Stimulated activated effector memory CD8-positive, alpha-beta T cell treated with anti-CD3 and anti-CD28 coated beads, Interleukin-12 subunit alpha, Interleukin-12 subunit beta, amount 100 ng/mL, for 72 hours (primary cell): Measurements from ENCODE around the gene SREBF2.
A peak's percentile ranks its signal among the peaks of the same experiment; 100 is the strongest.
"Not testable (repeated sequence)": the region's sequence is repeated elsewhere in the genome, so short reads cannot be mapped to it uniquely, and the experiment has no call there.

Experiments used
- ATAC-seq: fragments of 150-1000 bp; cut with Tn5 transposase; 2 replicates; pipeline ENCODE4 v1.10.0; 2021
- DNase-seq, 2 donors: peaks; one replicate each; pipeline ENCODE4 v3.0.0; 2021 to 2022; ENCODE audit warnings: low spot score in 2 of 2
- H3K27ac Mint-ChIP-seq: one replicate; pipeline ENCODE4 v1.8.0; 2022; ENCODE audit warnings: mild to moderate bottlenecking, mixed read lengths
- H3K36me3 Mint-ChIP-seq: one replicate; pipeline ENCODE4 v1.8.0; 2022; ENCODE audit warnings: mild to moderate bottlenecking, mixed read lengths
- H3K4me1 Mint-ChIP-seq: one replicate; pipeline ENCODE4 v1.8.0; 2022; ENCODE audit warnings: mixed read lengths
- H3K4me3 Mint-ChIP-seq: one replicate; pipeline ENCODE4 v1.8.0; 2022; ENCODE audit warnings: mild to moderate bottlenecking, mixed read lengths
- H3K9me3 Mint-ChIP-seq: one replicate; pipeline ENCODE4 v1.8.0; 2022; ENCODE audit warnings: mixed read lengths

Gene SREBF2

GRCh38 chr22:41830174-41830573 lies 2.7 kb upstream of the SREBF2 start:
- Mint-ChIP-seq H3K36me3 (peaks cover 39% of the 10 kb centered on the region), H3K27ac (peak overlapping the region; percentile 82), H3K9me3 (no peaks in the 10 kb centered on the region), H3K4me1 (peaks cover 56% of the 10 kb centered on the region), H3K4me3 (no peak overlapping the region)
- no peak for ATAC-seq
- DNase-seq, result no peak

- H3K4me1 Mint-ChIP-seq, result peaks cover 57% of the 10 kb centered on the region
- no peaks in the 10 kb centered on the region for H3K9me3 Mint-ChIP-seq
- peak overlapping the region; percentile 98 for H3K27ac Mint-ChIP-seq
- H3K4me3 Mint-ChIP-seq, result peak overlapping the region; percentile 96
- ATAC-seq, result no peak
- peaks cover 51% of the 10 kb centered on the region for H3K36me3 Mint-ChIP-seq
- DNase-seq, result no peak
Observed at GRCh38 chr22:41831383-41831782, 1.5 kb upstream of the SREBF2 start.

- no peak for ATAC-seq
- H3K36me3 Mint-ChIP-seq, result peaks cover 57% of the 10 kb centered on the region
- DNase-seq, result no peak
Observed at GRCh38 chr22:41831828-41832552, 915 bp upstream of the SREBF2 start.

GRCh38 chr22:41833369-41834004 lies 582 bp downstream of the SREBF2 start:
- peak; percentile 49 to 81 for DNase-seq
- H3K4me1 Mint-ChIP-seq, result peaks cover 54% of the 10 kb centered on the region

More at GRCh38 chr22:41831828-41832552, 915 bp upstream of the SREBF2 start:
- Mint-ChIP-seq H3K4me3 (peak overlapping the region; percentile 96), H3K4me1 (peaks cover 60% of the 10 kb centered on the region), H3K27ac (peak overlapping the region; percentile 98), H3K9me3 (no peaks in the 10 kb centered on the region)

GRCh38 chr22:41834005-41834944 lies 1.4 kb downstream of the SREBF2 start:
- Mint-ChIP-seq H3K4me1 (peaks cover 59% of the 10 kb centered on the region), H3K4me3 (peak overlapping the region; percentile 96), H3K36me3 (peaks cover 74% of the 10 kb centered on the region), H3K27ac (peak overlapping the region; percentile 98), H3K9me3 (no peaks in the 10 kb centered on the region)
- ATAC-seq, result no peak
- DNase-seq, result no peak

More at GRCh38 chr22:41833369-41834004, 582 bp downstream of the SREBF2 start:
- Mint-ChIP-seq H3K36me3 (peaks cover 67% of the 10 kb centered on the region), H3K27ac (peak overlapping the region; percentile 98), H3K9me3 (no peaks in the 10 kb centered on the region), H3K4me3 (peak overlapping the region; percentile 96)
- peak; percentile 37 for ATAC-seq

GRCh38 chr22:41835462-41835861 lies 2.6 kb downstream of the SREBF2 start:
- not testable (repeated sequence) for H3K9me3 Mint-ChIP-seq, H3K4me3 Mint-ChIP-seq, DNase-seq, ATAC-seq
- Mint-ChIP-seq H3K36me3 (peaks cover 86% of the 10 kb centered on the region), H3K27ac (peak overlapping the region; percentile 40), H3K4me1 (peaks cover 67% of the 10 kb centered on the region)

GRCh38 chr22:41836551-41836950 lies 3.6 kb downstream of the SREBF2 start:
- no peak for DNase-seq
- Mint-ChIP-seq H3K4me1 (peaks cover 72% of the 10 kb centered on the region), H3K27ac (peak overlapping the region; percentile 32), H3K36me3 (peaks cover 94% of the 10 kb centered on the region), H3K4me3 (no peak overlapping the region), H3K9me3 (no peaks in the 10 kb centered on the region)
- ATAC-seq, result no peak

GRCh38 chr22:41838842-41839618 lies 6.1 kb downstream of the SREBF2 start:
- H3K36me3 Mint-ChIP-seq, result peaks cover 99% of the 10 kb centered on the region
- H3K4me1 Mint-ChIP-seq, result peaks cover 64% of the 10 kb centered on the region
- DNase-seq, result no peak
- H3K27ac Mint-ChIP-seq, result peak overlapping the region; percentile 46
- no peak overlapping the region for H3K4me3 Mint-ChIP-seq
- no peaks in the 10 kb centered on the region for H3K9me3 Mint-ChIP-seq
- no peak for ATAC-seq

- ATAC-seq (no peak), DNase-seq (no peak)
- Mint-ChIP-seq H3K9me3 (no peaks in the 10 kb centered on the region), H3K36me3 (peaks cover 99% of the 10 kb centered on the region), H3K4me3 (no peak overlapping the region), H3K27ac (peak overlapping the region; percentile 35), H3K4me1 (peaks cover 69% of the 10 kb centered on the region)
Observed at GRCh38 chr22:41840216-41840615, 7.3 kb downstream of the SREBF2 start.

GRCh38 chr22:41841085-41841712 lies 8.3 kb downstream of the SREBF2 start:
- Mint-ChIP-seq H3K36me3 (peaks cover 97% of the 10 kb centered on the region), H3K27ac (peak overlapping the region; percentile 35), H3K4me1 (peaks cover 73% of the 10 kb centered on the region), H3K9me3 (no peaks in the 10 kb centered on the region), H3K4me3 (no peak overlapping the region)
- ATAC-seq, result no peak
- no peak for DNase-seq

GRCh38 chr22:41842996-41843970 lies 10.4 kb downstream of the SREBF2 start:
- peak overlapping the region; percentile 79 for H3K27ac Mint-ChIP-seq

GRCh38 chr22:41844036-41844435 lies 11.1 kb downstream of the SREBF2 start:
- H3K4me1 Mint-ChIP-seq, result peaks cover 63% of the 10 kb centered on the region
- peak overlapping the region; percentile 58 for H3K27ac Mint-ChIP-seq
- H3K9me3 Mint-ChIP-seq, result no peaks in the 10 kb centered on the region
- no peak for DNase-seq
- no peak for ATAC-seq
- peaks cover 88% of the 10 kb centered on the region for H3K36me3 Mint-ChIP-seq
- H3K4me3 Mint-ChIP-seq, result no peak overlapping the region

More at GRCh38 chr22:41842996-41843970, 10.4 kb downstream of the SREBF2 start:
- no peaks in the 10 kb centered on the region for H3K9me3 Mint-ChIP-seq
- no peak for DNase-seq
- ATAC-seq, result peak; percentile 96
- H3K36me3 Mint-ChIP-seq, result peaks cover 88% of the 10 kb centered on the region
- H3K4me3 Mint-ChIP-seq, result no peak overlapping the region
- peaks cover 70% of the 10 kb centered on the region for H3K4me1 Mint-ChIP-seq

GRCh38 chr22:41844513-41844912 lies 11.6 kb downstream of the SREBF2 start:
- no peak for DNase-seq
- Mint-ChIP-seq H3K36me3 (peaks cover 88% of the 10 kb centered on the region), H3K9me3 (no peaks in the 10 kb centered on the region), H3K27ac (peak overlapping the region; percentile 58), H3K4me1 (peaks cover 58% of the 10 kb centered on the region), H3K4me3 (no peak overlapping the region)
- ATAC-seq, result no peak
